Spinal cord (tissue), 10 donors: Measurements from ENCODE around the gene NRL. TPM values are rescaled to one million over a fixed set of nuclear protein-coding genes. Genes with fewer than 3 reads are reported as not detected.

ENCODE experiments used
- DNase-seq, 6 donors: peaks; one replicate each; pipeline versions ENCODE4 v3.0.0 to v3.0.0-alpha.2; 2013 to 2015; ENCODE audit warnings: low spot score in 6 of 6, low read depth in 4 of 6
- H3K27ac ChIP-seq: one replicate; pipeline ENCODE4 v1.5.1; 2013; ENCODE audit warnings: low read depth, low read length, control low read depth
- H3K27me3 ChIP-seq: one replicate; pipeline ENCODE4 v1.6.1; 2013; ENCODE audit warnings: low read length; ENCODE audit not compliant: control insufficient read depth, insufficient read depth
- H3K36me3 ChIP-seq: one replicate; pipeline ENCODE4 v1.6.1; 2013; ENCODE audit warnings: low read length; ENCODE audit not compliant: control insufficient read depth, insufficient read depth
- H3K4me1 ChIP-seq: one replicate; pipeline ENCODE4 v1.6.1; 2013; ENCODE audit warnings: low read length; ENCODE audit not compliant: control insufficient read depth, insufficient read depth
- H3K4me3 ChIP-seq: one replicate; pipeline ENCODE4 v1.5.1; 2013; ENCODE audit warnings: low read depth, low read length, control low read depth
- H3K9me3 ChIP-seq: one replicate; pipeline ENCODE4 v1.6.1; 2013; ENCODE audit warnings: low read length; ENCODE audit not compliant: control insufficient read depth, insufficient read depth
- WGBS: methylation state at CpG from one replicate; pipeline ENCODE4 v1.1.5; 2013; ENCODE audit warnings: missing lambda C conversion rate; ENCODE audit not compliant: insufficient coverage; 5-methylcytosine and 5-hydroxymethylcytosine counted together
- polyA plus RNA-seq, 2 donors: library from polyadenylated mRNA; unstranded; fragments of 120-200 nt; gene quantifications; one replicate each; pipeline ENCODE4 v1.2.1, GENCODE V29; 2013; ENCODE audit not compliant: insufficient read length in 2 of 2
- total RNA-seq, 2 donors: library from RNA; depleted of rRNA in 1 of 2; stranded (reverse); fragments of 120-200 nt in 1 of 2; fragments of >200 nt in 1 of 2; gene quantifications; one replicate each; pipeline versions ENCODE4 v1.2.3 to v1.2.4, GENCODE V29; 2013 to 2014
- donor health status: healthy.

Gene NRL
- total and polyA plus RNA-seq, 4 donors = 1.8 to 4.8 (median 2.9) TPM

GRCh38 chr14:24063263-24063836, 51.4 kb downstream of the NRL start:
- peaks cover 85% of the 10 kb centered on the region for H3K36me3 ChIP-seq
- 81% methylated on average over 4 of the region's 4 CpGs for WGBS

GRCh38 chr14:24062216-24062980, 52.4 kb downstream of the NRL start:
- 92% methylated on average over 9 of the region's 14 CpGs for WGBS

More at GRCh38 chr14:24063263-24063836, 51.4 kb downstream of the NRL start:
- no peaks in the 10 kb centered on the region for H3K27me3 ChIP-seq
- no peak overlapping the region for H3K27ac ChIP-seq
- peaks cover 18% of the 10 kb centered on the region for H3K4me1 ChIP-seq
- no peak overlapping the region for H3K4me3 ChIP-seq
- H3K9me3 ChIP-seq = no peaks in the 10 kb centered on the region
- no peak for DNase-seq

GRCh38 chr14:24060984-24061913, 53.5 kb downstream of the NRL start:
- H3K27me3 ChIP-seq = no peaks in the 10 kb centered on the region
- no peak overlapping the region for H3K27ac ChIP-seq
- no peaks in the 10 kb centered on the region for H3K9me3 ChIP-seq
- peaks cover 89% of the 10 kb centered on the region for H3K36me3 ChIP-seq
- peaks cover 8% of the 10 kb centered on the region for H3K4me1 ChIP-seq
- H3K4me3 ChIP-seq = no peak overlapping the region
- DNase-seq = no peak
- 93% methylated on average over 7 of the region's 7 CpGs for WGBS

More at GRCh38 chr14:24062216-24062980, 52.4 kb downstream of the NRL start:
- peaks cover 88% of the 10 kb centered on the region for H3K36me3 ChIP-seq
- H3K4me3 ChIP-seq = no peak overlapping the region
- no peaks in the 10 kb centered on the region for H3K27me3 ChIP-seq
- H3K27ac ChIP-seq = no peak overlapping the region
- H3K9me3 ChIP-seq = no peaks in the 10 kb centered on the region
- DNase-seq = no peak
- peaks cover 17% of the 10 kb centered on the region for H3K4me1 ChIP-seq

GRCh38 chr14:24060443-24060842, 54.3 kb downstream of the NRL start:
- DNase-seq = no peak
- WGBS = 89% methylated on average over 10 of the region's 10 CpGs
- Histone ChIP-seq H3K4me3 (no peak overlapping the region), H3K27me3 (no peaks in the 10 kb centered on the region), H3K4me1 (peaks cover 8% of the 10 kb centered on the region), H3K36me3 (peaks cover 93% of the 10 kb centered on the region), H3K27ac (no peak overlapping the region), H3K9me3 (no peaks in the 10 kb centered on the region)

- DNase-seq = no peak
- Histone ChIP-seq H3K9me3 (no peaks in the 10 kb centered on the region), H3K4me1 (peaks cover 8% of the 10 kb centered on the region), H3K36me3 (peaks cover 93% of the 10 kb centered on the region), H3K27me3 (no peaks in the 10 kb centered on the region), H3K4me3 (no peak overlapping the region), H3K27ac (no peak overlapping the region)
- 80% methylated on average over 14 of the region's 16 CpGs for WGBS
Observed at GRCh38 chr14:24059841-24060388, 54.8 kb downstream of the NRL start.

GRCh38 chr14:24058951-24059475, 55.7 kb downstream of the NRL start:
- 92% methylated on average over 9 of the region's 10 CpGs for WGBS
- H3K4me1 ChIP-seq = peaks cover 10% of the 10 kb centered on the region
- no peaks in the 10 kb centered on the region for H3K27me3 ChIP-seq
- peaks cover 93% of the 10 kb centered on the region for H3K36me3 ChIP-seq
- H3K4me3 ChIP-seq = no peak overlapping the region
- no peak for DNase-seq
- H3K27ac ChIP-seq = no peak overlapping the region
- no peaks in the 10 kb centered on the region for H3K9me3 ChIP-seq

- H3K9me3 ChIP-seq = no peaks in the 10 kb centered on the region
- peak in 4 of 6 donors; percentile 46 to 91 (median 77) for DNase-seq
- peaks cover 98% of the 10 kb centered on the region for H3K36me3 ChIP-seq
- no peaks in the 10 kb centered on the region for H3K27me3 ChIP-seq
- peaks cover 12% of the 10 kb centered on the region for H3K4me1 ChIP-seq
- H3K4me3 ChIP-seq = no peak overlapping the region
- H3K27ac ChIP-seq = no peak overlapping the region
- WGBS = 49% methylated on average over 5 of the region's 7 CpGs
Observed at GRCh38 chr14:24058260-24058950, 56.3 kb downstream of the NRL start.

GRCh38 chr14:24057867-24058259, 56.9 kb downstream of the NRL start:
- Histone ChIP-seq H3K4me1 (peaks cover 14% of the 10 kb centered on the region), H3K9me3 (no peaks in the 10 kb centered on the region), H3K36me3 (peaks cover 93% of the 10 kb centered on the region), H3K27ac (no peak overlapping the region), H3K4me3 (no peak overlapping the region), H3K27me3 (no peaks in the 10 kb centered on the region)
- 68% methylated on average over 12 of the region's 14 CpGs for WGBS
- DNase-seq = no peak

GRCh38 chr14:24057271-24057670, 57.5 kb downstream of the NRL start:
- H3K36me3 ChIP-seq = peaks cover 87% of the 10 kb centered on the region
- peaks cover 20% of the 10 kb centered on the region for H3K4me1 ChIP-seq
- 75% methylated on average over 2 of the region's 2 CpGs for WGBS
- no peak overlapping the region for H3K4me3 ChIP-seq
- H3K27me3 ChIP-seq = no peaks in the 10 kb centered on the region
- DNase-seq = no peak
- H3K27ac ChIP-seq = no peak overlapping the region
- no peaks in the 10 kb centered on the region for H3K9me3 ChIP-seq
